Suprapubic skin (tissue), 4 donors: ENCODE data around the gene MUSK.

Experiments used
- EP300 ChIP-seq: sonication (generic); formaldehyde crosslinking; IDR thresholded peaks from one replicate; pipeline ENCODE4 v1.6.1; 2017; ENCODE audit warnings: antibody characterized with exemption
- POLR2AphosphoS5 ChIP-seq, 3 donors: sonication (generic); formaldehyde crosslinking; IDR thresholded peaks; one replicate each; pipeline ENCODE4 v1.6.1; 2017; ENCODE audit warnings: antibody characterized with exemption in 3 of 3
- TF ChIP-seq, protein P1 (sequence below), 2 donors: fragments of 200-600 bp in 1 of 2; fragments of 450-650 bp in 1 of 2; sonication (generic) in 1 of 2; IDR thresholded peaks; one replicate each; pipeline ENCODE4 v1.5.1; 2016 to 2019; ENCODE audit warnings: antibody characterized with exemption in 2 of 2, mild to moderate bottlenecking in 1 of 2, moderate library complexity in 1 of 2

- TF ChIP-seq, protein P1, sequence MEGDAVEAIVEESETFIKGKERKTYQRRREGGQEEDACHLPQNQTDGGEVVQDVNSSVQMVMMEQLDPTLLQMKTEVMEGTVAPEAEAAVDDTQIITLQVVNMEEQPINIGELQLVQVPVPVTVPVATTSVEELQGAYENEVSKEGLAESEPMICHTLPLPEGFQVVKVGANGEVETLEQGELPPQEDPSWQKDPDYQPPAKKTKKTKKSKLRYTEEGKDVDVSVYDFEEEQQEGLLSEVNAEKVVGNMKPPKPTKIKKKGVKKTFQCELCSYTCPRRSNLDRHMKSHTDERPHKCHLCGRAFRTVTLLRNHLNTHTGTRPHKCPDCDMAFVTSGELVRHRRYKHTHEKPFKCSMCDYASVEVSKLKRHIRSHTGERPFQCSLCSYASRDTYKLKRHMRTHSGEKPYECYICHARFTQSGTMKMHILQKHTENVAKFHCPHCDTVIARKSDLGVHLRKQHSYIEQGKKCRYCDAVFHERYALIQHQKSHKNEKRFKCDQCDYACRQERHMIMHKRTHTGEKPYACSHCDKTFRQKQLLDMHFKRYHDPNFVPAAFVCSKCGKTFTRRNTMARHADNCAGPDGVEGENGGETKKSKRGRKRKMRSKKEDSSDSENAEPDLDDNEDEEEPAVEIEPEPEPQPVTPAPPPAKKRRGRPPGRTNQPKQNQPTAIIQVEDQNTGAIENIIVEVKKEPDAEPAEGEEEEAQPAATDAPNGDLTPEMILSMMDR (IDR thresholded peaks at IDR 0.05) = no peak
- TF ChIP-seq POLR2AphosphoS5 (IDR thresholded peaks at IDR 0.05) = no peak
- no peak for TF ChIP-seq EP300
These were observed 70.4 kb downstream of the MUSK start for GRCh38 chr9:110738982-110739381.
